HUES6 (cell line): Measurements from ENCODE around the gene MAPRE2.

Experiments
- H3K27ac ChIP-seq: 2 replicates; pipeline ENCODE4 v1.7.0; 2013; ENCODE audit warnings: low read depth, mild to moderate bottlenecking, low read length, inconsistent platforms
- H3K27me3 ChIP-seq: 2 replicates; pipeline ENCODE4 v1.6.1; 2013; ENCODE audit warnings: low read length; ENCODE audit not compliant: control insufficient read depth, insufficient read depth
- H3K36me3 ChIP-seq: 2 replicates; pipeline ENCODE4 v1.6.1; 2013; ENCODE audit warnings: low read length; ENCODE audit not compliant: control insufficient read depth, insufficient read depth
- H3K4me1 ChIP-seq: 2 replicates; pipeline ENCODE4 v1.6.1; 2013; ENCODE audit warnings: low read length; ENCODE audit not compliant: control insufficient read depth, insufficient read depth
- H3K4me3 ChIP-seq: 2 replicates; pipeline ENCODE4 v1.5.1; 2013; ENCODE audit warnings: low read depth, low read length
- H3K9ac ChIP-seq: one replicate; pipeline ENCODE4 v1.6.1; 2013; ENCODE audit warnings: mild to moderate bottlenecking, low read length
- H3K9me3 ChIP-seq: 2 replicates; pipeline ENCODE4 v1.6.1; 2013; ENCODE audit warnings: low read depth, low read length; ENCODE audit not compliant: control insufficient read depth, insufficient read depth

Gene MAPRE2

GRCh38 chr18:35185771-35186170 lies 144.6 kb downstream of the MAPRE2 start:
- H3K4me3 ChIP-seq: no peak overlapping the region
- H3K9ac ChIP-seq: no peak overlapping the region
- no peaks in the 10 kb centered on the region for H3K36me3 ChIP-seq
- H3K4me1 ChIP-seq: peaks cover 19% of the 10 kb centered on the region
- no peak overlapping the region for H3K27ac ChIP-seq
- H3K9me3 ChIP-seq: no peaks in the 10 kb centered on the region
- H3K27me3 ChIP-seq: no peaks in the 10 kb centered on the region

- Histone ChIP-seq H3K4me1 (peaks cover 26% of the 10 kb centered on the region), H3K27ac (no peak overlapping the region), H3K36me3 (no peaks in the 10 kb centered on the region), H3K27me3 (no peaks in the 10 kb centered on the region), H3K9me3 (no peaks in the 10 kb centered on the region), H3K4me3 (no peak overlapping the region), H3K9ac (no peak overlapping the region)
These were observed 145.2 kb downstream of the MAPRE2 start for GRCh38 chr18:35186291-35187034.

DNA sequence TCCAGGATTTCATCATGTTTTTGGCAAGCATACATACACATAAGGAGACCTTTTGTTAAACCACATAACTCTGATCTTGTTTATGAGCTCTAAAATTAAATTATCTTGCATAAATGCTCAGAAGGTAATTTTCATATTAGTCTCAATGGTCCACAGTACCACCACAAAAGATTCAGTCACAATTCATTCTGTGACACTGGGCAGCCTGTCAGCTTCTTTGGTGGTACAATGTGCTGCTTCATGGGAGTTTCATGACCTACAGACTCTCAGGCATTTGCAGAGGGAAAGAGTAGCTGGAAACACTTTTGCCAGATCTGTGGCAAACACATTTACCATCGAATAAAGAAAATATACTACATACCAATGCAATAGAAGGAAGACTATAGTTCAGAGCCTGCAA lies 148.3 kb downstream of the MAPRE2 start:
- Histone ChIP-seq H3K9me3 (no peaks in the 10 kb centered on the region), H3K4me1 (peaks cover 43% of the 10 kb centered on the region)

DNA sequence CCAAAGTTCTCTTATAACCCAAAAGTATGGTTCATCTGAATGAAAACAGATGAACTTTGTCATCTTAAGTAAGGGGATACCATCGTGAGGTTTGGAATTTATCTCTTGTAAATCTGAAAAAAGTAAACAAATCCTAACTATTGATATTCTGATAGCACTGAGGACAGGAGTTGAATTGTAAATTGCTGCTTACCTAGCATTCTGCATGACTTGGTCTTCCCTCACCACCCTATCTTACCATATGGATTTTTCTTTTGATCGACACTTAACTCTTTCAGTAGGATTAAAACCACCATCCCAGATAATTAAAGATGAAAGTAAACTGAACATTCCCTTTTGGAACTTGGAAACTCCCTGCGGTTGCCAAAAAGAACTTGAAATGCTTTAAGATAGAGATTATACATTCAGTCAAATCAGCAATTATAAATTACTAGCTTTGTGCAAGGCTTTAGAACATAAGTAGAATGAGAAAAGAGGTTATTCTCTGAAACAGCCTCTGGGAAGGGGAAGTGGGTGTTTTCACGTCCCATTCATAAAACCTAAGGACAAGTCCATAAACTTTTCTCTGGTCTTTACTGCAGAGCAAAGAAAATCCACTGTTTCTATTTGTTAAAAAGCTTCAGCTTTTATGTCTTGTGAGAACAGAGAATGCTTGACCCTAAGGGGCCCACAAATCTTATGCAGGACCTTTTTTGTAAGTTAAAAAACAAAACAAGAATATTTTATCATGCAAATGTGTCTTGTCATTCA lies 149.9 kb downstream of the MAPRE2 start:
- H3K36me3 ChIP-seq: no peaks in the 10 kb centered on the region
- no peaks in the 10 kb centered on the region for H3K27me3 ChIP-seq
- H3K4me3 ChIP-seq: no peak overlapping the region
- no peak overlapping the region for H3K9ac ChIP-seq
- H3K4me1 ChIP-seq: peaks cover 43% of the 10 kb centered on the region
- H3K27ac ChIP-seq: peak overlapping the region; percentile 12; the same call in 1 of the 2 replicates
- H3K9me3 ChIP-seq: no peaks in the 10 kb centered on the region

More for the DNA sequence above, 148.3 kb downstream of the MAPRE2 start:
- no peak overlapping the region for H3K4me3 ChIP-seq
- H3K36me3 ChIP-seq: no peaks in the 10 kb centered on the region
- no peak overlapping the region for H3K9ac ChIP-seq
- no peaks in the 10 kb centered on the region for H3K27me3 ChIP-seq
- H3K27ac ChIP-seq: no peak overlapping the region

GRCh38 chr18:35191698-35192025 lies 150.4 kb downstream of the MAPRE2 start:
- no peak overlapping the region for H3K9ac ChIP-seq
- H3K36me3 ChIP-seq: no peaks in the 10 kb centered on the region
- H3K9me3 ChIP-seq: no peaks in the 10 kb centered on the region
- H3K4me3 ChIP-seq: no peak overlapping the region
- no peaks in the 10 kb centered on the region for H3K27me3 ChIP-seq
- no peak overlapping the region for H3K27ac ChIP-seq
- peaks cover 43% of the 10 kb centered on the region for H3K4me1 ChIP-seq

DNA sequence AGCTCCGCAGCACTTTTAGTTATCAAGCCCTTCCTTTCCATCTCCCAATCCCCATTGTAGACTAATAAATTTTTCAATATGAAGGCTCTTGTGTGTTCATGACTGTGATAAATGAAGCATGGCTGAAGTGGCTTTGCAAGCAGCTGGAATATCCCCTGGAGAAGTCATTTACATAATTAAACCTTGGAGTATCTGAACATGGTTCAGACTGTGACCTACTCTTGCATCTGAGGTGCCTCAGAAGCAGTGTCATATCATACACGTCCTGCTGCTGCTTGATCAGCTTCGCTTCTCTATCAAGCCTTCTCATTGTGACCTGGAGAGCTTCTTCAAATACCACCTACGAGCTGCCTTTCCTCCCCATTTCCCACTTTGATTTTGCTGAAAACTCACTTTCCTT lies 151.2 kb downstream of the MAPRE2 start:
- no peaks in the 10 kb centered on the region for H3K9me3 ChIP-seq
- no peak overlapping the region for H3K27ac ChIP-seq
- no peak overlapping the region for H3K4me3 ChIP-seq
- no peak overlapping the region for H3K9ac ChIP-seq
- H3K4me1 ChIP-seq: peaks cover 37% of the 10 kb centered on the region
- no peaks in the 10 kb centered on the region for H3K27me3 ChIP-seq
- no peaks in the 10 kb centered on the region for H3K36me3 ChIP-seq
